Neural crest cell (in vitro differentiated cells): Measurements from ENCODE around the gene NT5DC1. TPM values are rescaled to one million over a fixed set of nuclear protein-coding genes. Genes with fewer than 3 reads are reported as not detected.

ENCODE experiments used
- DNase-seq: peaks from one replicate; pipeline ENCODE4 v3.0.0; 2021; ENCODE audit warnings: low read depth, mixed read lengths, low spot score
- H3K27ac Mint-ChIP-seq: one replicate; pipeline ENCODE4 v1.8.0; 2021; ENCODE audit warnings: mild to moderate bottlenecking, mixed read lengths; ENCODE audit not compliant: unreplicated experiment
- H3K27me3 Mint-ChIP-seq: 2 replicates; pipeline ENCODE4 v1.8.0; 2021; ENCODE audit warnings: low read depth, mild to moderate bottlenecking, mixed read lengths
- H3K36me3 Mint-ChIP-seq: 2 replicates; pipeline ENCODE4 v1.8.0; 2021; ENCODE audit warnings: low read depth, mild to moderate bottlenecking, mixed read lengths
- H3K4me1 Mint-ChIP-seq: 2 replicates; pipeline ENCODE4 v1.8.0; 2021; ENCODE audit warnings: mixed read lengths
- H3K4me3 Mint-ChIP-seq: one replicate; pipeline ENCODE4 v1.8.0; 2021; ENCODE audit warnings: mild to moderate bottlenecking, mixed read lengths
- H3K9me3 Mint-ChIP-seq: 2 replicates; pipeline ENCODE4 v1.8.0; 2021; ENCODE audit warnings: mixed read lengths
- CTCF ChIP-seq: fragments of 200-600 bp; sonication (generic); conservative IDR thresholded peaks from 2 replicates; pipeline ENCODE4 v1.5.0; 2021; ENCODE audit warnings: antibody characterized with exemption, mild to moderate bottlenecking
- total RNA-seq: library from RNA; stranded (reverse); gene quantifications from 2 replicates; pipeline ENCODE4 v1.2.1, GENCODE V29; 2021

The NT5DC1 gene
- total RNA-seq, 1 donor from 2014 or later = 33.2 TPM

- no peaks in the 10 kb centered on the region for H3K27me3 Mint-ChIP-seq
- H3K4me1 Mint-ChIP-seq = peaks cover 54% of the 10 kb centered on the region
- H3K27ac Mint-ChIP-seq = no peak overlapping the region
- H3K9me3 Mint-ChIP-seq = no peaks in the 10 kb centered on the region
- peak overlapping the region; percentile 100 for H3K4me3 Mint-ChIP-seq
- H3K36me3 Mint-ChIP-seq = peaks cover 24% of the 10 kb centered on the region
- no peak for DNase-seq
- no peak for TF ChIP-seq CTCF
Measured at GRCh38 chr6:116278481-116278829, 177.8 kb downstream of the NT5DC1 start.

GRCh38 chr6:116278854-116279231 is 178.2 kb downstream of the NT5DC1 start:
- Mint-ChIP-seq H3K27ac (peak overlapping the region; percentile 100), H3K27me3 (no peaks in the 10 kb centered on the region), H3K36me3 (peaks cover 24% of the 10 kb centered on the region), H3K9me3 (no peaks in the 10 kb centered on the region), H3K4me3 (peak overlapping the region; percentile 100), H3K4me1 (peaks cover 54% of the 10 kb centered on the region)
- no peak for DNase-seq
- no peak for TF ChIP-seq CTCF

- Mint-ChIP-seq H3K9me3 (no peaks in the 10 kb centered on the region), H3K4me1 (peaks cover 54% of the 10 kb centered on the region), H3K27me3 (no peaks in the 10 kb centered on the region), H3K4me3 (peak within 1 kb of the TSS; percentile 100), H3K27ac (peak within 1 kb of the TSS; percentile 100), H3K36me3 (peaks cover 24% of the 10 kb centered on the region)
- peak; percentile 87 for DNase-seq
- TF ChIP-seq CTCF = peak; percentile 22
Measured at GRCh38 chr6:116279232-116280160, 178.8 kb downstream of the NT5DC1 start, which contains the start of gene TSPYL1. TSPYL1 (minus strand) TSS chr6:116279930; CDS start chr6:116279830, 100 bp downstream.

GRCh38 chr6:116280161-116280932 is 179.7 kb downstream of the NT5DC1 start:
- Mint-ChIP-seq H3K9me3 (no peaks in the 10 kb centered on the region), H3K4me1 (peaks cover 50% of the 10 kb centered on the region), H3K27me3 (no peaks in the 10 kb centered on the region), H3K36me3 (peaks cover 20% of the 10 kb centered on the region), H3K4me3 (peak overlapping the region; percentile 100), H3K27ac (peak overlapping the region; percentile 100)
- DNase-seq = no peak
- no peak for TF ChIP-seq CTCF

DNA sequence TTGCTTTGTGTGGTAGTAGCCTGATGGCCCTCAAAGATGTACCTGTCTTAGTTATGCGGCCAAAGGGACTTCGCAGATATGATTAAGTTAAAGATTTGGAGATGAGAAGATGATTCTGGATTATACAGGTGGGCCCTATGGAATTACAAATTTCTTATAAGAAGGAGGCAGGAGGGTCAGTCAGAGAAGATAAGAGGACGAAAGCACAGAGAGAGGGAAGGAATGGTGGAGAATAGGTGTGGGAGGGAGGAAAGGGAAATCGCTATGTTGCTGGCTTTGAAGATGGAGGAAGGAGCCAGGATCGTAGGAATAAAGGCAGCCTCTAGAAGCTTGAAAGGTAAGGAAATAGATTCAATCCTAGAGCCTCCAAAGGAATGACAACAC is 180.3 kb downstream of the NT5DC1 start:
- peaks cover 47% of the 10 kb centered on the region for H3K4me1 Mint-ChIP-seq

More for the DNA sequence above, 180.3 kb downstream of the NT5DC1 start:
- H3K4me3 Mint-ChIP-seq = peak overlapping the region; percentile 81
- TF ChIP-seq CTCF = no peak
- no peak overlapping the region for H3K27ac Mint-ChIP-seq
- DNase-seq = no peak
- H3K36me3 Mint-ChIP-seq = peaks cover 18% of the 10 kb centered on the region
- H3K9me3 Mint-ChIP-seq = no peaks in the 10 kb centered on the region
- H3K27me3 Mint-ChIP-seq = no peaks in the 10 kb centered on the region
